Measurements from ENCODE around the gene USP25.

Gene USP25

GRCh38 chr21:15729674-15730483 lies at the start of gene USP25:
Gene USP25, plus strand, starts transcription at chr21:15729982. Its CDS starts 412 bp downstream, at chr21:15730394.
- ATAC-seq (replicated peaks) (peak; percentile 81 to 86), DNase-seq (peak; percentile 74)
- H3K36me3 Mint-ChIP-seq, result peaks cover 0 to 2% of the 10 kb centered on the region in 2 donors
- H3K27me3 Mint-ChIP-seq, result no peaks in the 10 kb centered on the region
- H3K4me3 Mint-ChIP-seq, result peak within 1 kb of the TSS; percentile 89 to 95
- peaks cover 9% of the 10 kb centered on the region in 2 donors for H3K4me1 Mint-ChIP-seq
- no peaks in the 10 kb centered on the region for H3K9me3 Mint-ChIP-seq
- H3K27ac Mint-ChIP-seq, result peak within 1 kb of the TSS; percentile 96

GRCh38 chr21:15682186-15682895 lies 47.4 kb upstream of the USP25 start:
- Mint-ChIP-seq H3K4me1 (peaks cover 2 to 14% of the 10 kb centered on the region in 2 donors), H3K27ac (no peak overlapping the region), H3K27me3 (peaks cover 0 to 7% of the 10 kb centered on the region in 2 donors), H3K4me3 (no peak overlapping the region), H3K36me3 (no peaks in the 10 kb centered on the region), H3K9me3 (no peaks in the 10 kb centered on the region)
- DNase-seq (no peak), ATAC-seq (replicated peaks) (no peak)

- Mint-ChIP-seq H3K4me1 (peaks cover 2 to 14% of the 10 kb centered on the region in 2 donors), H3K27ac (no peak overlapping the region), H3K4me3 (no peak overlapping the region), H3K27me3 (peaks cover 0 to 2% of the 10 kb centered on the region in 2 donors), H3K9me3 (no peaks in the 10 kb centered on the region), H3K36me3 (no peaks in the 10 kb centered on the region)
- ATAC-seq (replicated peaks), result no peak
- DNase-seq, result no peak
Observed at GRCh38 chr21:15682977-15683376, 46.8 kb upstream of the USP25 start.

GRCh38 chr21:15686506-15686905 lies 43.3 kb upstream of the USP25 start:
- H3K36me3 Mint-ChIP-seq, result no peaks in the 10 kb centered on the region
- H3K27me3 Mint-ChIP-seq, result no peaks in the 10 kb centered on the region
- H3K4me1 Mint-ChIP-seq, result peaks cover 2 to 14% of the 10 kb centered on the region in 2 donors
- no peak for DNase-seq
- no peaks in the 10 kb centered on the region for H3K9me3 Mint-ChIP-seq
- ATAC-seq (replicated peaks), result no peak
- no peak overlapping the region for H3K27ac Mint-ChIP-seq
- no peak overlapping the region for H3K4me3 Mint-ChIP-seq

- DNase-seq (no peak), ATAC-seq (replicated peaks) (no peak)
- Mint-ChIP-seq H3K36me3 (no peaks in the 10 kb centered on the region), H3K4me1 (peaks cover 2 to 14% of the 10 kb centered on the region in 2 donors), H3K9me3 (no peaks in the 10 kb centered on the region), H3K27ac (no peak overlapping the region), H3K27me3 (no peaks in the 10 kb centered on the region), H3K4me3 (no peak overlapping the region)
Observed at GRCh38 chr21:15687208-15687607, 42.6 kb upstream of the USP25 start.

- no peak overlapping the region for H3K4me3 Mint-ChIP-seq
- H3K4me1 Mint-ChIP-seq, result peaks cover 2 to 14% of the 10 kb centered on the region in 2 donors
- H3K9me3 Mint-ChIP-seq, result no peaks in the 10 kb centered on the region
- no peaks in the 10 kb centered on the region for H3K27me3 Mint-ChIP-seq
- H3K36me3 Mint-ChIP-seq, result no peaks in the 10 kb centered on the region
- H3K27ac Mint-ChIP-seq, result no peak overlapping the region
- no peak for ATAC-seq (replicated peaks)
- DNase-seq, result no peak
Observed at GRCh38 chr21:15688016-15688415, 41.8 kb upstream of the USP25 start.

GRCh38 chr21:15688809-15689208 lies 41.0 kb upstream of the USP25 start:
- no peaks in the 10 kb centered on the region for H3K36me3 Mint-ChIP-seq
- DNase-seq (no peak), ATAC-seq (replicated peaks) (no peak)
- H3K27me3 Mint-ChIP-seq, result no peaks in the 10 kb centered on the region
- H3K9me3 Mint-ChIP-seq, result no peaks in the 10 kb centered on the region
- peaks cover 2 to 14% of the 10 kb centered on the region in 2 donors for H3K4me1 Mint-ChIP-seq
- no peak overlapping the region for H3K27ac Mint-ChIP-seq
- H3K4me3 Mint-ChIP-seq, result no peak overlapping the region

GRCh38 chr21:15692711-15693110 lies 37.1 kb upstream of the USP25 start:
- Mint-ChIP-seq H3K27ac (no peak overlapping the region), H3K9me3 (peaks cover 0 to 3% of the 10 kb centered on the region in 2 donors), H3K27me3 (peaks cover 0 to 7% of the 10 kb centered on the region in 2 donors), H3K36me3 (no peaks in the 10 kb centered on the region), H3K4me1 (no peaks in the 10 kb centered on the region), H3K4me3 (no peak overlapping the region)
- no peak for DNase-seq
- ATAC-seq (replicated peaks), result no peak

GRCh38 chr21:15695241-15695640 lies 34.5 kb upstream of the USP25 start:
- H3K36me3 Mint-ChIP-seq, result no peaks in the 10 kb centered on the region
- no peaks in the 10 kb centered on the region for H3K4me1 Mint-ChIP-seq
- H3K4me3 Mint-ChIP-seq, result no peak overlapping the region
- DNase-seq, result no peak
- no peak overlapping the region for H3K27ac Mint-ChIP-seq
- peaks cover 0 to 7% of the 10 kb centered on the region in 2 donors for H3K27me3 Mint-ChIP-seq
- ATAC-seq (replicated peaks), result no peak
- H3K9me3 Mint-ChIP-seq, result peaks cover 3 to 5% of the 10 kb centered on the region in 2 donors

- ATAC-seq (replicated peaks) (no peak), DNase-seq (no peak)
- H3K4me1 Mint-ChIP-seq, result no peaks in the 10 kb centered on the region
- H3K27me3 Mint-ChIP-seq, result no peaks in the 10 kb centered on the region
- peaks cover 4% of the 10 kb centered on the region in 2 donors for H3K36me3 Mint-ChIP-seq
- H3K27ac Mint-ChIP-seq, result no peak overlapping the region
- no peak overlapping the region for H3K4me3 Mint-ChIP-seq
- peaks cover 12 to 13% of the 10 kb centered on the region in 2 donors for H3K9me3 Mint-ChIP-seq
Observed at GRCh38 chr21:15701830-15702229, 28.0 kb upstream of the USP25 start.

- no peaks in the 10 kb centered on the region for H3K27me3 Mint-ChIP-seq
- no peak overlapping the region for H3K4me3 Mint-ChIP-seq
- peaks cover 4% of the 10 kb centered on the region in 2 donors for H3K36me3 Mint-ChIP-seq
- peaks cover 8 to 10% of the 10 kb centered on the region in 2 donors for H3K9me3 Mint-ChIP-seq
- ATAC-seq (replicated peaks) (no peak), DNase-seq (no peak)
- no peaks in the 10 kb centered on the region for H3K4me1 Mint-ChIP-seq
- H3K27ac Mint-ChIP-seq, result no peak overlapping the region
Observed at GRCh38 chr21:15703932-15704331, 25.9 kb upstream of the USP25 start.

GRCh38 chr21:15706696-15707095 lies 23.1 kb upstream of the USP25 start:
- H3K4me3 Mint-ChIP-seq, result no peak overlapping the region
- H3K4me1 Mint-ChIP-seq, result no peaks in the 10 kb centered on the region
- H3K36me3 Mint-ChIP-seq, result peaks cover 4% of the 10 kb centered on the region in 2 donors
- peaks cover 0 to 3% of the 10 kb centered on the region in 2 donors for H3K27me3 Mint-ChIP-seq
- no peak for DNase-seq
- no peak for ATAC-seq (replicated peaks)
- H3K9me3 Mint-ChIP-seq, result peaks cover 8 to 10% of the 10 kb centered on the region in 2 donors
- no peak overlapping the region for H3K27ac Mint-ChIP-seq

- H3K4me1 Mint-ChIP-seq, result no peaks in the 10 kb centered on the region
- no peaks in the 10 kb centered on the region for H3K9me3 Mint-ChIP-seq
- no peak overlapping the region for H3K27ac Mint-ChIP-seq
- H3K27me3 Mint-ChIP-seq, result peaks cover 0 to 9% of the 10 kb centered on the region in 2 donors
- ATAC-seq (replicated peaks), result no peak
- no peak overlapping the region for H3K4me3 Mint-ChIP-seq
- no peak for DNase-seq
- H3K36me3 Mint-ChIP-seq, result no peaks in the 10 kb centered on the region
Observed at GRCh38 chr21:15713412-15713811, 16.4 kb upstream of the USP25 start.

- no peak overlapping the region for H3K4me3 Mint-ChIP-seq
- H3K9me3 Mint-ChIP-seq, result peaks cover 0 to 4% of the 10 kb centered on the region in 2 donors
- no peaks in the 10 kb centered on the region for H3K4me1 Mint-ChIP-seq
- ATAC-seq (replicated peaks) (no peak), DNase-seq (no peak)
- H3K27me3 Mint-ChIP-seq, result peaks cover 0 to 7% of the 10 kb centered on the region in 2 donors
- no peaks in the 10 kb centered on the region for H3K36me3 Mint-ChIP-seq
- H3K27ac Mint-ChIP-seq, result no peak overlapping the region
Observed at GRCh38 chr21:15718711-15719110, 11.1 kb upstream of the USP25 start.

- Mint-ChIP-seq H3K27ac (no peak overlapping the region), H3K9me3 (peaks cover 0 to 4% of the 10 kb centered on the region in 2 donors), H3K4me3 (no peak overlapping the region), H3K36me3 (no peaks in the 10 kb centered on the region), H3K4me1 (no peaks in the 10 kb centered on the region), H3K27me3 (peaks cover 0 to 7% of the 10 kb centered on the region in 2 donors)
- DNase-seq (no peak), ATAC-seq (replicated peaks) (no peak)
Observed at GRCh38 chr21:15719976-15720375, 9.8 kb upstream of the USP25 start.
